Ovary (tissue), 9 donors: Measurements from ENCODE around the gene RSBN1. TPM values are rescaled to one million over a fixed set of nuclear protein-coding genes. Genes with fewer than 3 reads are reported as not detected.

Experiments
- DNase-seq, 5 donors: peaks; one replicate each; pipeline ENCODE4 v3.0.0-alpha.2; 2019 to 2020
- H3K27ac ChIP-seq, 2 donors: fragments of 200-600 bp; one replicate each; pipeline versions ENCODE4 v1.5.1 to v1.8.0; 2019 to 2022
- H3K27me3 ChIP-seq: fragments of 200-600 bp; one replicate; pipeline ENCODE4 v1.8.0; 2022
- H3K36me3 ChIP-seq: fragments of 200-600 bp; sonication (generic); one replicate; pipeline ENCODE4 v1.5.1; 2019
- H3K4me1 ChIP-seq: one replicate; pipeline ENCODE4 v1.8.1; 2013; ENCODE audit warnings: mild to moderate bottlenecking, moderate library complexity; ENCODE audit not compliant: insufficient read depth
- H3K4me3 ChIP-seq: fragments of 200-600 bp; sonication (generic); one replicate; pipeline ENCODE4 v1.5.1; 2017
- H3K9me3 ChIP-seq, 2 donors: fragments of 200-600 bp in 1 of 2; sonication (generic) in 1 of 2; one replicate each; pipeline versions ENCODE4 v1.5.1 to v1.8.1; 2013 to 2019; ENCODE audit warnings: mild to moderate bottlenecking in 1 of 2, moderate library complexity in 1 of 2
- EP300 ChIP-seq: sonication (generic); formaldehyde crosslinking; IDR thresholded peaks from one replicate; pipeline ENCODE4 v1.6.1; 2017; ENCODE audit warnings: antibody characterized with exemption
- POLR2A ChIP-seq: fragments of 450-650 bp; IDR thresholded peaks from one replicate; pipeline ENCODE4 v1.6.1; 2017; ENCODE audit warnings: antibody characterized with exemption, mild to moderate bottlenecking, moderate library complexity
- WGBS, 3 donors: extraction: QIAGEN DNeasy Blood & Tissue Kit in 1 of 3; methylation state at CpG; one replicate each; pipeline versions ENCODE4 v1.1.5 to v1.1.7; 2013 to 2017; 5-methylcytosine and 5-hydroxymethylcytosine counted together
- intact Hi-C, 4 donors: fragments of 100-400 bp; cut with DNase I; formaldehyde crosslinking; loops; one replicate each; pipeline versions ENCODE4 v1.11.0 to v1.15.1; 2022 to 2023
- polyA plus RNA-seq, 2 donors: library from polyadenylated mRNA; stranded (reverse); fragments of 200-250 nt in 1 of 2; fragments of 350-450 nt in 1 of 2; fragmentation: Illumina TruSeq in 1 of 2; extraction: RNeasy Lipid Tissue Mini Kit (QIAGEN cat#74804) in 1 of 2; gene quantifications; one replicate each; pipeline ENCODE4 v1.2.3, GENCODE V29; 2013 to 2014
- total RNA-seq, 7 donors: library from RNA; depleted of rRNA in 2 of 7; stranded (reverse); fragments of >200 nt in 2 of 7; fragmentation: NEBNext Ultra II Directional in 3 of 7; extraction: Animal tissue kit (Norgen Biotek cat#: 25700) in 3 of 7; gene quantifications; one replicate each; pipeline versions ENCODE4 v1.1.0 to v1.2.4, GENCODE V29; 2016 to 2023
- TF ChIP-seq, protein P1 (sequence below), 3 donors: fragments of 450-650 bp in 2 of 3; fragments of 200-600 bp in 1 of 3; IDR thresholded peaks; one replicate each; pipeline versions ENCODE4 v1.5.1 to v1.8.0; 2016 to 2022; ENCODE audit warnings: antibody characterized with exemption in 3 of 3, mild to moderate bottlenecking in 1 of 3
- donor health status: DM: no; HTN: no; CAD: no; lungs with moderate emphysema.
- donor health status: DM: no; HTN: no; CAD: no.
- donor health status: Bipolar disorder and iron deficiency.
- donor health status: DM: yes; HTN: yes; CAD: no.
- donor health status: DM: no; HTN: no; CAD: no.
- donor health status: DM: yes; HTN: yes; CAD: no.

Gene RSBN1
- total and polyA plus RNA-seq, 9 donors: 10.5 to 36.1 (median 29.7) TPM

DNA sequence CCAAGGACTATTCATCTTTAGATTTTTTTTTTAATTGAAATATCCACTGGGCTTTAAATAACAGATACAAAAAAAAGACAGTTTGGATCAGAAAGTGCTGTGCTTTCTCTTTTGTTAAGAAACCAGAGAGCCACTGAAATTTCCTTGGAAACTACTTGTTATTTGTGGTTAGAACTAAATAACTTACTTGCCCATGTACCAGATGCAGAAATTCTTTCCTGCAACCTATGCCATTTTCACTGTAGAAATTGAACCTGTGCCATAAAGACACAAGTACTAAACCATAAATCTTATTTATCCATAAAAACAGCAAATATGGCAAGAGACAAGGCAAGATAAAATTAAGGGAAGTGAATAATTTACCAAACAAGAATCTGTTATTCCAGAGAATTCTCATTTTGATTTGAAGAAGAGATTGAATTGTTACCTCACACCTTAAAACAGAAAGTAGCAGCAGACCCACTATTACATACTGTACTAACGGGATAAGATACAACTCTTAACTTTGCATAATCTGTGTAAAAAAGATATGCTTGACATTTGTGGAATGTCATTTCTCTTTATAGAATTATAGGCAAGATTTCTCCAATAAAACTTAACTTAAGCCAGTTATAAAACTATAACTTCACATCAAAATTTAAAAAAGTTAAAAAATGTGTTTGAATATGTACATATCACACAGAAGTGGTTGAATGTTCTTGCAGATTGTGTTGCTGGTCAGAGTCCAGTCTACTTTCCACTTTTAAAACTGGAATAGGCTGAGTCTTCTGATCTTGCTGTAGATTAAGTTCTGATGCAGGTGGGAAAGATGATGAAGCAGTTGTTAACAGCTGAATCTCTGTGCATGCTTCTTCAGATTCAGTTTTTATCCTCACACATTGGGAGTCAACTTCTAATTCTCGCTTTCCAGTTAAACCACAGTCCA lies 46.7 kb downstream of the RSBN1 start:
- WGBS, 3 donors: 78 to 91% (median 89%) methylated on average over 2 of the region's 2 CpGs
- H3K27me3 ChIP-seq: no peaks in the 10 kb centered on the region
- H3K27ac ChIP-seq: no peak overlapping the region
- peaks cover 3% of the 10 kb centered on the region for H3K4me1 ChIP-seq
- DNase-seq: no peak
- H3K4me3 ChIP-seq: no peak overlapping the region
- intact Hi-C loops: no loop called here
- TF ChIP-seq EP300 (no peak), POLR2A (no peak)
- TF ChIP-seq, protein P1, sequence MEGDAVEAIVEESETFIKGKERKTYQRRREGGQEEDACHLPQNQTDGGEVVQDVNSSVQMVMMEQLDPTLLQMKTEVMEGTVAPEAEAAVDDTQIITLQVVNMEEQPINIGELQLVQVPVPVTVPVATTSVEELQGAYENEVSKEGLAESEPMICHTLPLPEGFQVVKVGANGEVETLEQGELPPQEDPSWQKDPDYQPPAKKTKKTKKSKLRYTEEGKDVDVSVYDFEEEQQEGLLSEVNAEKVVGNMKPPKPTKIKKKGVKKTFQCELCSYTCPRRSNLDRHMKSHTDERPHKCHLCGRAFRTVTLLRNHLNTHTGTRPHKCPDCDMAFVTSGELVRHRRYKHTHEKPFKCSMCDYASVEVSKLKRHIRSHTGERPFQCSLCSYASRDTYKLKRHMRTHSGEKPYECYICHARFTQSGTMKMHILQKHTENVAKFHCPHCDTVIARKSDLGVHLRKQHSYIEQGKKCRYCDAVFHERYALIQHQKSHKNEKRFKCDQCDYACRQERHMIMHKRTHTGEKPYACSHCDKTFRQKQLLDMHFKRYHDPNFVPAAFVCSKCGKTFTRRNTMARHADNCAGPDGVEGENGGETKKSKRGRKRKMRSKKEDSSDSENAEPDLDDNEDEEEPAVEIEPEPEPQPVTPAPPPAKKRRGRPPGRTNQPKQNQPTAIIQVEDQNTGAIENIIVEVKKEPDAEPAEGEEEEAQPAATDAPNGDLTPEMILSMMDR (IDR thresholded peaks at IDR 0.05): no peak
- no peaks in the 10 kb centered on the region for H3K36me3 ChIP-seq
- no peaks in the 10 kb centered on the region for H3K9me3 ChIP-seq

DNA sequence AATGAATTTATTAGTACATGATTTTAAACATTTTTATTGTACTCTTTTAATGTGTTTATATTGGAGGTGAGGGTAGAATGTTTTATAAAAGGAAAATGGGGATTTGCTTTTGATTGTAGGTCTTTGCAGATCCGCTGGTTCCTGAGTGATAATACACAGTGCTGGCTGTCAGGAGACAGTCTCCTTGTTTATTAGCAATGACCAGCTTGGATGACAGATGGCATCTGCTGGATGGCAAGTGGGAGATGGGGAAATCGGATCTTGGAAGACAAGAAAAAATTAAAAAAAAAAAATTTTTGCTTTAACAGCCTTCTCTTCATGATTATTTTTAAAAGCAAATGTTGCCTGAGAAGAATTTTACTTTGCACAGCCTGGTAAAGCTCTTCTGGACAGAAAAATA lies 48.6 kb downstream of the RSBN1 start:
- Histone ChIP-seq H3K27ac (no peak overlapping the region), H3K27me3 (no peaks in the 10 kb centered on the region), H3K36me3 (no peaks in the 10 kb centered on the region), H3K4me1 (no peaks in the 10 kb centered on the region), H3K9me3 (no peaks in the 10 kb centered on the region), H3K4me3 (no peak overlapping the region)
- WGBS, 3 donors: 37 to 65% (median 59%) methylated on average over 2 of the region's 2 CpGs
- DNase-seq: no peak
- TF ChIP-seq, protein P1 (IDR thresholded peaks at IDR 0.05): no peak
- TF ChIP-seq POLR2A (no peak), EP300 (no peak)
- intact Hi-C loops: loop anchor here in 1 of 4 donors (5.0 kb wide), 1 partner anchor 44 kb away; no protein-coding TSS in a partner anchor

DNA sequence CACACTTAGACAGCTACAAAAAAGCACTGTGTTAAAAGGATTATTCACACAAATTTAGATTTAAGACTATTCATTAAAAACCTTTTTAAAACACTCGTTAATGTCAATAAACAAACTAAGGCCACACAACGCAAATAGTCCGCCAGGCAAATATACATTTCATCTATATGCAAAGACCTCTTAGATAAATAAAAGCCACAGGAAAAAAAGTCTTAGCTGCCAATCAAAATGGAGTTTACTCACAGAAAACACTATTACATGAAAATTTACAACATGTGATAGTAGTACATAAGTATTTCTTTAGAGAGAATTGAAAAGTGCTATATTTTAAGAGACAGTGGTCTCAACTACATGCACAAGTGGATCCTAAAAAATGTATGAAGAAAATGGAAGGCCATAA lies 50.3 kb downstream of the RSBN1 start:
- Histone ChIP-seq H3K36me3 (no peaks in the 10 kb centered on the region), H3K9me3 (no peaks in the 10 kb centered on the region), H3K27ac (no peak overlapping the region), H3K4me1 (no peaks in the 10 kb centered on the region), H3K27me3 (no peaks in the 10 kb centered on the region), H3K4me3 (no peak overlapping the region)
- intact Hi-C loops: loop anchor here in 1 of 4 donors (5.0 kb wide), 1 partner anchor 45 kb away; no protein-coding TSS in a partner anchor
- no peak for TF ChIP-seq POLR2A
- TF ChIP-seq EP300: no peak
- TF ChIP-seq, protein P1 (IDR thresholded peaks at IDR 0.05): no peak
- no peak for DNase-seq
- 93% methylated on average over 3 of the region's 3 CpGs for WGBS, 3 donors

DNA sequence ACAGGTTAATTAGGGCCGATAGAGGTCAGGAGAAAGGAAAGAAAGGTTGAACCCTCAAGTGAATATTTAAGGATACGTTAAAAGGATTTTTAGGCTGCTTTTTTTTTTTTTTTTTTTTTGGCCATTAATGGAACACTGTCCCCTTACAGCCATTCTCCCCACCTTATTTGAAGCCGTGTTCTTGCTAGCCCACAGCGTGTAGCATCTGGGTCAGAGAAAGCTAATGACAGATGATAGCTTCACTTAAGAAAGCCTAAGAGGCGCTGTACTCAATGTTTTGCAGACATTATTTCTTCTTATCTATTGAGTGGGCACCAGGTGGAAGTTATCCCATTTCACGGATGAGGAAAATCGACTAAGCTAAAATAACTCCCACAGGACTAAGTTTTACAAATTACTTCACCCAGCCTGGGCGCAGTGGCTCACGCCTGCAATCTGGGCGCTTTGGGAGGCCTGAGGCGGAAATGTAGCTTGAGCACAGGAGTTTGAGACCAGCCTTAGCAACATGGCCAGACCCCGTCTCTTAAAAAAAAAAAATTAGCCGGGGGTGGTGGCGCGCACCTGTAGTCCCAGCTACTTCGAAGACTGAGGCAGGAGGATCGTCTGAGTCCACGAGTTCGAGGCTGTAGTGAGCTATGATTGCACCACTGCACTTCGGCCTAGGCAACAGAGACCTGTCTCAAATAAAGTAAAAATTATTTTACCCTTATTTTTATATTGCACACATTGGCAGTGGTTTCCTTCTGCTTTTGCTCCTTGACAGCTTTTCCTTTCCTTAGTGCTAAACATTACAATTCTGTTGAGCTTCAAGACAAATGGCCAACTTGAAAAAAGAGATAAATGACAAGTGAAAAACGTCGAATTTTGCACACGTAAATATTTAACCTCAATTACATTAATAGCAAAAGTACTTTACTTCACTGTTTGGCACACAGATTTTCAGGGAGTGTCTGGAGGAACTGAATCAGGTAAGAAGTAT lies 51.9 kb downstream of the RSBN1 start:
- H3K36me3 ChIP-seq: no peaks in the 10 kb centered on the region
- TF ChIP-seq EP300 (no peak), POLR2A (no peak)
- TF ChIP-seq, protein P1 (IDR thresholded peaks at IDR 0.05): no peak
- no peaks in the 10 kb centered on the region for H3K9me3 ChIP-seq
- H3K27ac ChIP-seq: peak overlapping the region; percentile 72 to 89
- H3K4me3 ChIP-seq: peak overlapping the region; percentile 81
- intact Hi-C loops: loop anchor here in 1 of 4 donors (5.0 kb wide), 1 partner anchor 47 kb away; no protein-coding TSS in a partner anchor
- H3K4me1 ChIP-seq: no peaks in the 10 kb centered on the region
- DNase-seq: peak in 1 of 5 donors; percentile 25
- H3K27me3 ChIP-seq: no peaks in the 10 kb centered on the region
- WGBS, 3 donors: 70 to 73% (median 70%) methylated on average over 23 of the region's 23 CpGs
